Measurements from ENCODE around the gene FGD5.

DNA sequence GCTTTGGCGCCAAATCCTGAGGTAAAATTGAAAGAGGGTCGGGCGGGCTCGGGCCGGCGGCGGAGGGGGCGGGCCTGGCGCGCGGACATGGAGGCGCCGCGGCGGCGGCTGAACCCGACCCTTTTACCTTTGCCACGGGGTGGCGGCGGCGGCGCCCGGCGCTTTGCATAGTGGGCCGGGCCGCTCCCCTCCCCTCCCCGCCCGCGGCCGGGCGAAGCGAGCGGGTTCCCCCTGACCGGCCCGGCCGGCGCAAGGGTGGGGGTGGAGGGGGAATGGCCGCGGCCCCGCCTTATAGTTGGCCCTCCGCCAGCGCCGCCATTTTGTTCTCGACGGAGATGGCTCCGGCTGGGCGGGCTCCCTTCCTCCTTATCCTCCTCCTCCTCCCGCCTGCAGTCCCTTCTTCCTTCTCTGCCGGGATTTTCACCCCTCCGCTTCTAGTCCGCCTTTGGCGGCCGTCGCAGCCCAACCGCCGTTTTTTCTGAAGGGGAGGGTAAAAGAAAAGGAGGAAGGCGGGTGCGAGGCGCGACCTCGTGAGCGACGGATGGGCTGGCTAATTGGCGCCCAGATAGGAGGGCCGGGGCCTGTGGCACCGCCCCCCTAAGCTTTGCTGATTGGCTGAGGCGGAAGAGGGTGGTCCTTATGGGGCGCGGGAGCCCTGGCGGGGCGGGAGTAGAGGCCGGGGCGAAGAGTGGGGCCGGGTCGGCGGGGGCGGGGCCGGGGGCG lies 129.3 kb downstream of the FGD5 start:
- TF ChIP-seq CTCF (IDR thresholded peaks at IDR 0.05; ENCODE audit: low read depth, low read length) (no peak), MYC (IDR thresholded peaks at IDR 0.05; ENCODE audit: low read depth, low read length) (peak; percentile 21)
- TF ChIP-seq, protein P1, sequence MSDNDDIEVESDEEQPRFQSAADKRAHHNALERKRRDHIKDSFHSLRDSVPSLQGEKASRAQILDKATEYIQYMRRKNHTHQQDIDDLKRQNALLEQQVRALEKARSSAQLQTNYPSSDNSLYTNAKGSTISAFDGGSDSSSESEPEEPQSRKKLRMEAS (IDR thresholded peaks at IDR 0.05; ENCODE audit: low read depth, low read length), result no peak; the same call in 1 of the 2 replicates
